Upper lobe of left lung (tissue), 4 donors: ENCODE results near the gene GRIPAP1.

Experiments used
- CTCF ChIP-seq, 6 experiments: fragments of 450-650 bp in 4 of 6; fragments of 200-600 bp in 2 of 6; sonication (generic) in 2 of 6; IDR thresholded peaks; one replicate each; pipeline ENCODE4 v1.5.1; 2016 to 2019; ENCODE audit warnings: antibody characterized with exemption in 6 of 6
- POLR2AphosphoS5 ChIP-seq, 2 donors: sonication (generic); formaldehyde crosslinking; IDR thresholded peaks; one replicate each; pipeline ENCODE4 v1.5.1; 2017; ENCODE audit warnings: antibody characterized with exemption in 2 of 2

- TF ChIP-seq POLR2AphosphoS5 (IDR thresholded peaks at IDR 0.05) (no peak), CTCF (IDR thresholded peaks at IDR 0.05) (peak in 5 of 6 experiments; percentile 23 to 40 (median 35))
Measured at GRCh38 chrX:48972220-48973164, 29.6 kb downstream of the GRIPAP1 start.
